Right ventricle myocardium superior (tissue), 1 donor: Measurements from ENCODE around the gene RYR1. TPM values are rescaled to one million over a fixed set of nuclear protein-coding genes. Genes with fewer than 3 reads are reported as not detected.
A peak's percentile ranks its signal among the peaks of the same experiment; 100 is the strongest.
"Not testable (repeated sequence)": the region's sequence is repeated elsewhere in the genome, so short reads cannot be mapped to it uniquely, and the experiment has no call there.

Experiments
- ATAC-seq: fragments of 200-7000 bp; cut with Tn5 transposase; one replicate; pipeline ENCODE4 v1.9.1; 2020; ENCODE audit warnings: mild to moderate bottlenecking; ENCODE audit not compliant: poor library complexity
- DNase-seq: peaks from one replicate; pipeline ENCODE4 v3.0.0-alpha.2; 2020
- intact Hi-C: fragments of 100-400 bp; cut with DNase I; formaldehyde crosslinking; loops from one replicate; pipeline ENCODE4 v1.11.2; 2022
- total RNA-seq: library from RNA; stranded (reverse); fragmentation: NEBNext Ultra II Directional; extraction: Animal tissue kit (Norgen Biotek cat#: 25700); gene quantifications from one replicate; pipeline ENCODE4 v1.2.1, GENCODE V29; 2021
- donor health status: DM: no; HTN: yes; CAD: no; lungs with severe emphysema.

The RYR1 gene
- total RNA-seq, 1 donor from 2014 or later = 0.73 TPM

DNA sequence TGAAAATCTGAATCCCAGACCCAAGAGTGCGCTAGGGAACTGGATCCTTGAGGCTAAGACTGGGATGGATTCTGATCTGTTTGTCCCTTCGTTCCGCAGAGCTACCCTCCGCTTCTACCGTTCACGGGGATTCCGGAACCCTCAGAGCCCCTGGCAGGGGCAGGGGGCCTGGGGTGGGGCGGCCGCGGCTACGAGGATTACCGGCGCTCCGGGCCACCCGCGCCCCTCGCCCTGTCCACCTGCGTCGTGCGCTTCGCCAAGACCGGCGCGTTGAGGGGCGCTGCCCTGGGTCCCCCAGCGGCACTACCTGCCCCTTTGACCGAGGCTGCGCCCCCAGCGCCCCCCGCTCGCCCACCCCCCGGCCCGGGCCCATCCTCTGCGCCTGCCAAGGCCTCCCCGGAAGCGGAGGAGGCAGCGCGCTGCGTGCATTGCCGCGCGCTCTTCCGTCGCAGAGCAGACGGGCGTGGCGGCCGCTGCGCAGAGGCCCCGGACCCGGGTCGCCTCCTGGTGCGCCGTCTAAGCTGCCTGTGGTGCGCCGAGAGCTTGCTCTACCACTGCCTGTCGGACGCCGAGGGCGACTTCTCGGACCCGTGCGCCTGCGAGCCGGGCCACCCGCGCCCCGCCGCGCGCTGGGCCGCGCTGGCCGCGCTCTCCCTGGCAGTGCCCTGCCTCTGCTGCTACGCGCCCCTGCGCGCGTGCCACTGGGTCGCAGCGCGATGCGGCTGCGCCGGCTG, 37.9 kb upstream of the RYR1 start:
- no peak for ATAC-seq
- no peak for DNase-seq
- intact Hi-C loops = no loop called here

GRCh38 chr19:38399081-38399480, 34.4 kb upstream of the RYR1 start:
- ATAC-seq (no peak), DNase-seq (no peak)
- intact Hi-C loops = no loop called here

DNA sequence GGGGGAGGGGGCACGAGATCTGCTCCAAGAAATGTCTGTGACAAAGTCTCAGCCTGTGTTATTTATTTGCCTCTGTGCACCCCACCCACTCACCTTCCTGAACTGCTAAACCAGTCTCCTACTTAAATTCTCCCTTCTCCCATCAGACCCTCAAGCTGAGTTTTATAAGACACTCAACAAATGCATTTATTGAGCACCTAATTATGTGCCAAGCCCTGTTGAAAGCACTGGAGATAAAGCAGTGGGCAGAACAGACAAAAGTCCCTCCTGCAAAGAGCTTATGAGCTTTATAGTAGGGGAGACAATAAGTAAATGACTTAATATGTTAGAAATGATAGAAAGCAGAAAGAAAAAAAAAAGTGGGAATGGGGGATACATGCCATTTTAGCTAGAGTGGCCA, 34.0 kb upstream of the RYR1 start:
- ATAC-seq = no peak
- intact Hi-C loops = no loop called here
- no peak for DNase-seq

DNA sequence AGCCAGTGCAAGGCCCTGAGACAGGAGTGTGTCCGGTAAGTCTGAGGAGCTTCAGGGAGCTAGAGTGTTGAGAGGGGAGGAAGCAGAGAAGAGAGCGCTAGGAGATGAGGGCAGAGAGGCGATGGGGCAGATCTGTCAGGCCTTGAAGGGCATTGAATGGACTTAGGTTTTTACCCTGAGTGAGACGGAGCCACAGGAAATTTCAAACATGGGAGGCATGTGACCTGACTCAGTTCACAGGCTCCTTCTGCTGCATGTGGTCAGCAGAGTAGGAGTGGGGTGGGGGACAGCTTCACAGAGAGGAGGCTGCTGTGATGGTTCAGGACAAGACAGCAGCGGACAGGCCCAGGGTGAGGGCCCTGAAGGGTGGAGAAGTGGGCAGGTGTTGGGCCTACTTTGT, 33.1 kb upstream of the RYR1 start:
- DNase-seq (no peak), ATAC-seq (no peak)
- intact Hi-C loops = loop anchor here (5.0 to 10.0 kb wide), 2 partner anchors 232 to 524 kb away; no protein-coding TSS in a partner anchor

DNA sequence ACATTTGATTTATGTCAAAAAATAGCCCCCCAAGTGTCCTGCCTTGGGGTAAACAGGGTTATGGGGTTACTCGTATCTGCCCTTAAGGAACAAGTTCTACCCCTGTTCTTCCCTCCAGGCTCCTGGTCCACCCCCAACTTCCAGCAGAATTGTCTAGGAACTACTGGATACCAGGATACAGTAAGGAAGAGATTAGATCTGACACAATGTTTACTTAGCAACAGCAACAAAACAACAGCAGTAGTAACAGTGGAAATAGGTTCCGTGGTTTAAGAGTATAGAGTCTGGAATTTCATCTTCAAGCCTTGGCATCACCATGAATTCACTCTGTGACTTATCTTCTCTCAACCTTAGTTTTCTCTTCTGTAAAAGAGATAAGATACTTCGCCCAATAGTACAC, 32.3 kb upstream of the RYR1 start:
- no peak for DNase-seq
- no peak for ATAC-seq
- intact Hi-C loops = loop anchor here (5.0 to 10.0 kb wide), 2 partner anchors 231 to 524 kb away; no protein-coding TSS in a partner anchor

DNA sequence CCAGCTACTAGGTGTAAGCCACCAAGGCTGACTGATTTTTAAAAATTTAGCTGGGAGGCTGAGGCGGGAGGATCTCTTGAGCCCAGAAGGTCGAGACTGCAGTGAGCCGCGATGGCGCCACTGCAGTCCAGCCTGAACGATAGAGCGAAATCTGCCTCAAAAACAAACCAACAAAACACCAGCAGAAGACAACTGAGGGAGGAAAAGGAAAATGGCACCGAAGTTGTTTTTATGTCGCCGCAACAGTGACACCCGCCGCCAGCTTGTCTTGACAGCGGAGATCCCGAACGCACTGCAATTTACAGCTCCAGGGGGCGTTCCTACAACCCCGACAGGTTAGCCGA, 30.9 kb upstream of the RYR1 start:
- intact Hi-C loops = loop anchor here (5.0 to 10.0 kb wide), 2 partner anchors 230 to 522 kb away; no protein-coding TSS in a partner anchor
- DNase-seq (no peak), ATAC-seq (no peak)

- ATAC-seq = peak; percentile 99
- peak; percentile 98 for DNase-seq
- intact Hi-C loops = loop anchor here (5.0 to 10.0 kb wide), 2 partner anchors 229 to 522 kb away; no protein-coding TSS in a partner anchor
These were observed 30.4 kb upstream of the RYR1 start, which contains the start of gene FAM98C for GRCh38 chr19:38402967-38403674. Gene FAM98C (plus strand): TSS chr19:38403093. CDS start chr19:38403154, 61 bp downstream.

DNA sequence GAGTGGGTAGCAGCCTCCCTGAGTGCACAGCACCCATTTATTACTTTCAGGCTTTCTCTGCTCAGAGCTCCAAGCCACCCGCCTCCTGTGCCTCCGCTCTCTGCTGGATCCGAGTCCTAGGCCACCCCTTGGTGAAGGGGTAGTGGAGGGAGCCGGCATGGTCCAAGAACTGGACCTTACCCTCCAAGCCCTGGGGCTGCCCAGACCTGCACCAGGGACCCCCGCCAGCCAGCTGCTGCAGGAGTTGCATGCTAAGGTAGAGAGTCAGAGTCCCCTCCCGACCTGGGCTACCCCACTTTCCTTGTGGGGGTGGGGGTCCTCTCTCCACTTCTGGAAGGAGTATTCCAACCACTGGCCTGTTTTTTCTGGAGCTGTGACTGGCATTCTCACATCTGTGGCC, 28.6 kb upstream of the RYR1 start:
- DNase-seq (no peak), ATAC-seq (no peak)
- intact Hi-C loops = loop anchor here (5.0 to 10.0 kb wide), 2 partner anchors 227 to 520 kb away; no protein-coding TSS in a partner anchor

DNA sequence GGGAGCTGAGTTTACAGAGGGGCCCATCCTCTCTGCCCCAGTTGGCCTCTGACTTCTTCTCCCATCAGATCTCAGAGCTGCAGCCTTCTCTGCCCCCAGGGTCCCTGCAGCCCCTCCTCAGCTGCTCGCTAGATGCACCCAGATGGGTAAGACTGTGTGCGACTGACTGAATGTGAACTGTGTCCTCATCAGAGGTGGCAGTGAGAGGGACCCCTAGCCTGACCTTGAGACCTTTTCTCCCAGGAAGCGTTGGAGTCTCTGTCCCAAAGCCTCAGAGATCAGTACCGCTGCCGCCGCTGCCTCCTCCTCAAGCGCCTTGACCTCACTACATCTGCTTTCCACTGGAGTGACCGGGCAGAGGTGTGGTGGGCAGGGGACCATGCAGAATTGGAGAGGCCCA, 28.2 kb upstream of the RYR1 start:
- DNase-seq = no peak
- no peak for ATAC-seq
- intact Hi-C loops = loop anchor here (10.0 kb wide), 1 partner anchor 520 kb away; no protein-coding TSS in a partner anchor

GRCh38 chr19:38409631-38410133, 23.8 kb upstream of the RYR1 start:
- DNase-seq (peak; percentile 65), ATAC-seq (peak; percentile 71)
- intact Hi-C loops = loop anchor here (10.0 kb wide), 1 partner anchor 515 kb away; no protein-coding TSS in a partner anchor

DNA sequence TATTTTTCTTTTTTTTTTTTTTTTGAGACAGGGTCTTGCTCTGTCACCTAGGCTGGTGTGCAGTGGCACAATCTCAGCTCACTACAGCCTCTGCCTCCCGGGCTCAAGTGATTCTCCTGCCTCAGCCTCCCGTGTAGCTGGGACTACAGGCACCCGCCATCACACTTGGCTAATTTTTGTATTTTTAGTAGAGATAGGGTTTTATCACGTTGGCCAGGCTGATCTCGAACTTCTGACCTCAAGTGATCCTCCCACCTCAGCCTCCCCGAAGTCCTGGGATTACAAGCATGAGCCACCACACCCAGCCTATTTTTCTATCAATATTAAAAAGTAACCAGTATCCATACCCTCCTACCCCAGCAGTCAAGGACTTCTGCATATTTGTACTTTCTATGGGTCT, 23.1 kb upstream of the RYR1 start:
- DNase-seq, ATAC-seq, intact Hi-C loops: not testable (repeated sequence)

GRCh38 chr19:38411041-38411712, 22.3 kb upstream of the RYR1 start:
- DNase-seq (no peak), ATAC-seq (no peak)
- intact Hi-C loops = no loop called here

GRCh38 chr19:38411898-38412297, 21.6 kb upstream of the RYR1 start:
- DNase-seq, ATAC-seq, intact Hi-C loops: not testable (repeated sequence)

- DNase-seq (no peak), ATAC-seq (no peak)
- intact Hi-C loops = no loop called here
These were observed 21.0 kb upstream of the RYR1 start for GRCh38 chr19:38412491-38412890.

GRCh38 chr19:38412961-38413360, 20.5 kb upstream of the RYR1 start:
- ATAC-seq (no peak), DNase-seq (no peak)
- intact Hi-C loops = no loop called here

- ATAC-seq (no peak), DNase-seq (no peak)
- intact Hi-C loops = no loop called here
These were observed 20.1 kb upstream of the RYR1 start for GRCh38 chr19:38413416-38413815.

- DNase-seq (no peak), ATAC-seq (no peak)
- intact Hi-C loops = no loop called here
These were observed 16.3 kb upstream of the RYR1 start for GRCh38 chr19:38417146-38417543.

DNA sequence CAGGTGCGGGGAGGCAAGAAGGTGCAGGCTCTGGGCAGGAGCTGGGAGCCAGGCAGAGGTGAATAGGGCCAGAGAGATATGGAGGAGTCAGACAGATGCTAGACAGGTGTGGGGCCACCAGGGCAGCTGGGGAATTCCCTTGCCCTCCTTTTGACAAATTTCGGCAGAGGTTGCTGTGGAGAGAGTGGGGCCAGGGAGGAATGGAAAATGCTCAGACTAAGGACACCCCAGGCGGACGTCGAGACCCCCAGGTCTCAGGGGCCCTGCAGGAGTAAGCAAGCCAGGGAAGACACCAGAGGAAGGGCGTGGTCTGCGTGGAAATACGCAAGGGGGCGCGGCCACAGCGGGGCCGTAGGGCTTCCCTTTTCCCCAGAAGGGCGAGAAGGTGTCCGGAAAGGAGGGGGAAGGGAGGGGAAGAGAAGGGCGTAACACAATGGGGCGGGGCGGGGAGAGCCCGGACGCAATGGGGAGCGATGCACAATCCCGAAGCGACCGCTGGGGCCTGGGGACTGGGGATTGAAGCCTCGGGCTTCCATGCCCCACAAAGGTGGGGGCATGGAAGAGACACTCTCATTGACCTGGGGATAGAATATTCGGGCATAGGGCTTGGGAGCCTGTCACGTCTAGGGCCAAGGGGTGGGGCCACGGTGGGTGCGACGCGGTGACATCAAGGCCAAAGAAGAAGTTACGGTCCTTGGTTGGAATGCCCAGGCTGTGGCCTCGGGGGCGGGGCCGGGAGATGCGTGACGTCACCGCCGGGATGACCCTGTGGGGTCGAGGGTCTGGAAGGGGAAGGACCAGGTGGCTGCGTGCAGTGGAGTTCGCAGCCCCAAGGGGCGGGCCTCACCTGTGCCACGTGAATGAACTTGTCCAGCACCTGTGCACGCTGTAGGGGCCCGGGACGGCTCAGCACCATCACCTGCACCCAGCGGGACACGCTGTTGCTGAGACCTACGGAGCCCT, 15.7 kb upstream of the RYR1 start:
- ATAC-seq (peak; percentile 87), DNase-seq (peak; percentile 87)
- intact Hi-C loops = no loop called here
